Bronchial epithelial cell (primary cell): ENCODE data around the gene SHISA4. TPM values are rescaled to one million over a fixed set of nuclear protein-coding genes. Genes with fewer than 3 reads are reported as not detected.
"Not testable (repeated sequence)": the region's sequence is repeated elsewhere in the genome, so short reads cannot be mapped to it uniquely, and the experiment has no call there.

ENCODE experiments used
- DNase-seq: peaks from one replicate; pipeline ENCODE4 v3.0.0-alpha.2; 2010; ENCODE audit warnings: low read depth
- FAIRE-seq: peaks from 2 replicates; lab custom pipeline; 2011; peaks lifted over from hg19 to GRCh38; lab: Jason Lieb, UNC
- H3K27me3 ChIP-seq: 2 replicates; pipeline ENCODE4 v1.5.1; 2011; ENCODE audit warnings: low read length; ENCODE audit not compliant: control insufficient read depth, insufficient read depth
- H3K36me3 ChIP-seq: 2 replicates; pipeline ENCODE4 v1.5.1; 2011; ENCODE audit warnings: low read length; ENCODE audit not compliant: control insufficient read depth, insufficient read depth
- H3K4me3 ChIP-seq: 2 replicates; pipeline ENCODE4 v1.5.1; 2011; ENCODE audit warnings: mild to moderate bottlenecking, low read depth, low read length, control low read depth
- total RNA-seq: library from RNA; depleted of rRNA; stranded (reverse); fragments of >200 nt; gene quantifications from 2 replicates; pipeline ENCODE4 v1.2.1, GENCODE V29; 2014
- TF ChIP-seq, protein P1 (sequence below): IDR thresholded peaks from 2 replicates; pipeline ENCODE4 v1.5.1; 2011; ENCODE audit warnings: mild to moderate bottlenecking, moderate library complexity, low read length, control low read depth, inconsistent platforms; ENCODE audit not compliant: insufficient read depth, severe bottlenecking

SHISA4 gene
- total RNA-seq, 1 donor from 2014 or later = 3.9 TPM

GRCh38 chr1:201851949-201852348, 36.7 kb upstream of the SHISA4 start:
- FAIRE-seq = no peak

DNA sequence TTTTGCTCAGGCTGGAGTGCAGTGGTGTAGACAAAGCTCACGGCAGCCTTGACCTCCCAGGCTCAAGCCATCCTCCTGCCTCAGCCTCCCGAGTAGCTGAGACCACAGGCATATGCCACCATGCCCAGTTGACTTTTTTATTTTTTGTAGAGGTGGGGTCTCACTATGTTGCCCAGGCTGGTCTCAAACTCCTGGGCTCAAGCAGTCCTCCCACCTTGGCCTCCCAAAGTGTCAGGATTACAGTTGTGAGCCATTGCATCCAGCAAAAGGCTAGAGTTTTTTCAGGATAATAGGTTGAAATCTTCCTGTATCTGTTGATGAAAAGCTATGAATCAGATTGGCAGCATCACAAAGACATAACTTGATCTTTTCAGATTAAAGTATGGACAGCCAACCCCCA, 32.0 kb upstream of the SHISA4 start:
- not testable (repeated sequence) for H3K27me3 ChIP-seq, H3K4me3 ChIP-seq, DNase-seq, FAIRE-seq
- H3K36me3 ChIP-seq = peaks cover 13% of the 10 kb centered on the region

More at GRCh38 chr1:201851949-201852348, 36.7 kb upstream of the SHISA4 start:
- H3K27me3 ChIP-seq = no peaks in the 10 kb centered on the region
- TF ChIP-seq, protein P1, sequence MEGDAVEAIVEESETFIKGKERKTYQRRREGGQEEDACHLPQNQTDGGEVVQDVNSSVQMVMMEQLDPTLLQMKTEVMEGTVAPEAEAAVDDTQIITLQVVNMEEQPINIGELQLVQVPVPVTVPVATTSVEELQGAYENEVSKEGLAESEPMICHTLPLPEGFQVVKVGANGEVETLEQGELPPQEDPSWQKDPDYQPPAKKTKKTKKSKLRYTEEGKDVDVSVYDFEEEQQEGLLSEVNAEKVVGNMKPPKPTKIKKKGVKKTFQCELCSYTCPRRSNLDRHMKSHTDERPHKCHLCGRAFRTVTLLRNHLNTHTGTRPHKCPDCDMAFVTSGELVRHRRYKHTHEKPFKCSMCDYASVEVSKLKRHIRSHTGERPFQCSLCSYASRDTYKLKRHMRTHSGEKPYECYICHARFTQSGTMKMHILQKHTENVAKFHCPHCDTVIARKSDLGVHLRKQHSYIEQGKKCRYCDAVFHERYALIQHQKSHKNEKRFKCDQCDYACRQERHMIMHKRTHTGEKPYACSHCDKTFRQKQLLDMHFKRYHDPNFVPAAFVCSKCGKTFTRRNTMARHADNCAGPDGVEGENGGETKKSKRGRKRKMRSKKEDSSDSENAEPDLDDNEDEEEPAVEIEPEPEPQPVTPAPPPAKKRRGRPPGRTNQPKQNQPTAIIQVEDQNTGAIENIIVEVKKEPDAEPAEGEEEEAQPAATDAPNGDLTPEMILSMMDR = no peak
- DNase-seq = no peak
- no peak overlapping the region for H3K4me3 ChIP-seq
- H3K36me3 ChIP-seq = peaks cover 18% of the 10 kb centered on the region

- no peak for FAIRE-seq
- no peak for DNase-seq
- TF ChIP-seq, protein P1 = no peak
- H3K27me3 ChIP-seq = no peaks in the 10 kb centered on the region
- peaks cover 8% of the 10 kb centered on the region for H3K36me3 ChIP-seq
- no peak overlapping the region for H3K4me3 ChIP-seq
Measured at GRCh38 chr1:201859424-201859823, 29.3 kb upstream of the SHISA4 start.

DNA sequence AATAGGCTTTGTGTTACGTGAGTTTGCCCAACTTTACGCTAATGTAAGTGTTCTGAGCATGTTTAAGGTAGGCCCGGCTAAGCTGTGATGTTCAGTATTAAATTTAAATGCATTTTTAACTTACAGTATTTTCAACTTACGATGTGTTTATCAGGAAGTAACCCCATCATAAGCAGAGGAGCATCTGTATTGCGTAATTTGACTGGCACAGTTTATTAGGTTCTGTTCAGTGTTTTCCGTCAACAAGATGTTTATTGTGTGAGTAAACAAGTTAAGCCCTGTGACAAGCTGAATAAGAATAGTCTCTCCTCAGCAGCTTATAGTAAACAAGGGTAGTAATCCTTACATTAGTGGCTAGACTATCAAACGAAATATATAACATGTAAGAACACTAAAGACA, 27.2 kb upstream of the SHISA4 start:
- FAIRE-seq (no peak), DNase-seq (no peak)
- TF ChIP-seq, protein P1 = no peak
- no peak overlapping the region for H3K4me3 ChIP-seq
- H3K27me3 ChIP-seq = no peaks in the 10 kb centered on the region
- peaks cover 5% of the 10 kb centered on the region for H3K36me3 ChIP-seq

DNA sequence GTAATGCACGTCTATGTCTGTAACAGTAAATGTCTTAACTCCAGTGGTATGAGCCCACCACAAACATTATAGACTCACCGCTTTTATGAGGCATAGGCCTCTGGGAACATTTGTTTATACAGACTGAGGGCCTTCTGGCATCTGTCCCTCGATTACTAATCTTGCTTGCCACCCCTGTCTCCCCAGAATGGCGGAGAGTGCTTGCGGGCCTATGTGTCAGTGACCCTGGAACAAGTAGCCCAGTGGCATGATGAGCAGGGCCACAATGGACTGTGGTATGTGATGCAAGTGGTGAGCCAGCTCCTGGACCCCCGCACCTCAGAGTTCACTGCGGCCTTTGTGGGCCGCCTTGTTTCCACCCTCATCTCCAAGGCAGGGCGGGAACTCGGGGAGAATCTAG, 18.3 kb upstream of the SHISA4 start:
- TF ChIP-seq, protein P1 = no peak
- H3K4me3 ChIP-seq = no peak overlapping the region
- H3K27me3 ChIP-seq = no peaks in the 10 kb centered on the region
- DNase-seq = no peak
- FAIRE-seq = no peak
- H3K36me3 ChIP-seq = peaks cover 17% of the 10 kb centered on the region

DNA sequence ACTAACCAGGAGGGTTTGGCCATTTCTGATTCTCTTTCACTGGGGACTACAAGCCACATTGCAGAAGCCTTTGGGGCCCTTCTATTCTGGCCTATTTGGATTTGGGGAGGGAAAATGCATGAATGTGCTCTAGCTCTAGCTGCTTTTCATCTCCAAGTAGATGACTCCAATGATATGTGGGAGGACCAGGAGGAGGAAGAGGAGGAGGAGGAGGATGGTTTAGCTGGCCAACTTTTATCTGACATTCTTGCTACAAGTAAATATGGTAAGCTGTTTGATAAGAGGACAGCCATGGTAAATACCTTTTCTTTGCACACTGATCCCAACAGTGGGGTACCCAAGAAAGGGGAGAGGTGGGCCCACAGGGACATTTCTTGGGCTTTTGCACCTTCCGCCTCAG, 14.0 kb upstream of the SHISA4 start:
- H3K4me3 ChIP-seq = no peak overlapping the region

More for the DNA sequence above, 14.0 kb upstream of the SHISA4 start:
- no peak for FAIRE-seq
- no peak for DNase-seq
- H3K36me3 ChIP-seq = peaks cover 16% of the 10 kb centered on the region
- TF ChIP-seq, protein P1 = no peak
- no peaks in the 10 kb centered on the region for H3K27me3 ChIP-seq
